Naive thymus-derived CD4-positive, alpha-beta T cell (primary cell): Measurements from ENCODE around the gene CPXM1. TPM values are rescaled to one million over a fixed set of nuclear protein-coding genes. Genes with fewer than 3 reads are reported as not detected.
A peak's percentile ranks its signal among the peaks of the same experiment; 100 is the strongest.

Source experiments
- ATAC-seq: fragments of 150-1000 bp; cut with Tn5 transposase; 2 replicates; pipeline ENCODE4 v1.10.0; 2021; ENCODE audit warnings: mild to moderate bottlenecking, moderate library complexity
- CTCF ChIA-PET: fragments of 350-600 bp; sonication (Branson Sonifier 250); formaldehyde crosslinking; loops from one replicate; lab custom pipeline; 2021; ENCODE audit warnings: antibody characterized with exemption; lab: Charles Lee
- POLR2A ChIA-PET: fragments of 350-600 bp; sonication (Branson Sonifier 250); formaldehyde crosslinking; loops from one replicate; lab custom pipeline; 2021; ENCODE audit warnings: antibody characterized with exemption, inconsistent platforms; lab: Charles Lee
- DNase-seq, 9 donors: peaks; one replicate each; pipeline versions ENCODE4 v3.0.0 to v3.0.0-alpha.2; 2020 to 2022; ENCODE audit warnings: mixed read lengths in 1 of 9
- H3K27ac ChIP-seq: one replicate; pipeline ENCODE4 v1.7.0; 2013; ENCODE audit warnings: mild to moderate bottlenecking, low read depth, low read length, moderate library complexity
- H3K27me3 ChIP-seq, 2 donors: one replicate each; pipeline ENCODE4 v1.7.0; 2013; ENCODE audit warnings: low read length in 2 of 2, mild to moderate bottlenecking in 2 of 2, moderate library complexity in 2 of 2; ENCODE audit not compliant: control insufficient read depth in 2 of 2, insufficient read depth in 2 of 2
- H3K36me3 ChIP-seq, 3 experiments: 1 replicate in 2 of 3; 2 replicates in 1 of 3; pipeline ENCODE4 v1.7.0; 2013; ENCODE audit warnings: low read length in 3 of 3, mild to moderate bottlenecking in 3 of 3, moderate library complexity in 1 of 3; ENCODE audit not compliant: insufficient read depth in 3 of 3, control insufficient read depth in 2 of 3
- H3K4me1 ChIP-seq, 2 donors: one replicate each; pipeline ENCODE4 v1.7.0; 2013; ENCODE audit warnings: low read length in 2 of 2, mild to moderate bottlenecking in 2 of 2, moderate library complexity in 1 of 2; ENCODE audit not compliant: control insufficient read depth in 2 of 2, insufficient read depth in 2 of 2
- H3K4me3 ChIP-seq: 2 replicates; pipeline ENCODE4 v1.7.0; 2013; ENCODE audit warnings: mild to moderate bottlenecking, low read length
- H3K9me3 ChIP-seq, 3 experiments: 1 replicate in 2 of 3; 2 replicates in 1 of 3; pipeline ENCODE4 v1.7.0; 2013; ENCODE audit warnings: low read length in 3 of 3; ENCODE audit not compliant: control insufficient read depth in 2 of 3
- H3K27ac Mint-ChIP-seq, 9 donors: one replicate each; pipeline ENCODE4 v1.8.0; 2020 to 2022; ENCODE audit warnings: mixed read lengths in 9 of 9, mild to moderate bottlenecking in 8 of 9, moderate library complexity in 5 of 9, inconsistent platforms in 2 of 9
- H3K27me3 Mint-ChIP-seq, 5 donors: one replicate each; pipeline ENCODE4 v1.8.0; 2021 to 2022; ENCODE audit warnings: mixed read lengths in 5 of 5, mild to moderate bottlenecking in 1 of 5
- H3K36me3 Mint-ChIP-seq, 5 donors: one replicate each; pipeline ENCODE4 v1.8.0; 2020 to 2022; ENCODE audit warnings: mixed read lengths in 5 of 5, mild to moderate bottlenecking in 3 of 5, inconsistent platforms in 1 of 5
- H3K4me1 Mint-ChIP-seq, 7 donors: one replicate each; pipeline ENCODE4 v1.8.0; 2020 to 2022; ENCODE audit warnings: mixed read lengths in 7 of 7, mild to moderate bottlenecking in 3 of 7, inconsistent platforms in 1 of 7
- H3K4me3 Mint-ChIP-seq, 10 donors: one replicate each; pipeline ENCODE4 v1.8.0; 2020 to 2022; ENCODE audit warnings: mild to moderate bottlenecking in 10 of 10, mixed read lengths in 10 of 10, moderate library complexity in 6 of 10, inconsistent platforms in 2 of 10
- H3K9me3 Mint-ChIP-seq, 11 donors: one replicate each; pipeline ENCODE4 v1.8.0; 2020 to 2022; ENCODE audit warnings: mixed read lengths in 11 of 11, mild to moderate bottlenecking in 4 of 11, inconsistent platforms in 1 of 11, moderate library complexity in 1 of 11
- intact Hi-C, 2 donors: fragments of 100-400 bp; cut with micrococcal nuclease; formaldehyde crosslinking; loops; one replicate each; pipeline ENCODE4 v1.15.1; 2023
- polyA plus RNA-seq, 2 donors: library from polyadenylated mRNA; unstranded; fragments of 300-500 nt; fragmentation: Illumina TruSeq; gene quantifications; one replicate each; pipeline ENCODE4 v1.2.3, GENCODE V29; 2021
- total RNA-seq, 6 experiments: library from RNA in 5 of 6; stranded (reverse) in 5 of 6; gene quantifications; 1 replicate in 5 of 6; 2 replicates in 1 of 6; pipeline ENCODE4 v1.2.3 and lab custom pipeline; 2021 to 2026

Gene CPXM1
- total and polyA plus RNA-seq, 7 experiments from 2014 or later: 0.12 to 1.8 (median 0.31) TPM; not detected in 1

DNA sequence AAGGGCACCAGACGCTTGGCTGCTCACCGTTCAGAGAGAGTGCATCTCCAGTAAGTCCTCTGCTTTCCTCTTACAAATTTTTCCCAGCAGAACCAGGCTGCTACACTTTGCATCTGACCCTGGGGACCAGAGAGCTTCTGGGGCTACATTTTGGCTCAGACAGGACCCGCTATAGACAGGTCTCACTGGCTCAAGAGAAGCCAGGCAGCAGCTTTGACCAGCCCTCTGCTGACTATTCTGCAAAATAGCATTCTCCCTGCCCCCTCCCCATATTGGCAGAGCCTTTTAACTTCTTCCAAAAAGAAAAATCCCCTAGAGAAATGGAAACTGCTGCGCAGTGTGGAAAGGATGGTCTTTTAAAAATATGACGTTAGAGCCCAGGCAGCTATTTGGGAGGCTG is 37.2 kb downstream of the CPXM1 start:
- CTCF ChIA-PET: interaction anchor here (1.2 to 1.6 kb wide), 2 partner anchors 10 to 221 kb away, joined by 3 to 5 read pairs; no protein-coding TSS in a partner anchor
- intact Hi-C loops: no loop called here
- no peak overlapping the region for H3K27ac Mint-ChIP-seq

DNA sequence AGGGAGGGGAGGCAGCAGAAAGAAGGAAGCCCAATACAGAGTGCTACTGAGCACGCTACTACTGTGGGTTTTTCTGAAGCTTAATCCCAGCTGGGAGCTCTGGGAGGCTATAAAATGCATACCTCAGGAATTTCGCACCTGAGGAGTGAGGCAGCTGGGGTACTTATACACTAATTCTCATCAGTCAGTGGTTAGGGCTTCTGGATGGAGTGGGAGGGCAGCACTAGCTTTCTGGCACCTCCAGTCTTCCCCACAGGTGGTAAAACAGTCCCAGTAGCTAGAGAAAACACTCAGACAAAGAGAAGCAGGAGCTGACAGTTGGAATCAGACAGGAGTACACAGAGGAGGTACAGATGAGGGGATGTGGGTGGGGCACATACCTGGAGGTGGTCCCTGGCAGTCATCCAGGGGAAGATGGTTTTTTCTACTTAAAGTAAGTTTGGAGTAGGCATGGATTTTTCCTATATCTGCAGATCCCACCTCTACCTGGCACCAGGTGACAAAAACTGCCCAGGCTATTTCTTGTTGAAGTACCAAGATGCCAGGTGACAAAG is 37.8 kb downstream of the CPXM1 start:
- no peak overlapping the region for H3K27ac Mint-ChIP-seq
- intact Hi-C loops: no loop called here
- DNase-seq: no peak
- Histone ChIP-seq H3K27me3 (no peaks in the 10 kb centered on the region), H3K36me3 (no peaks in the 10 kb centered on the region), H3K27ac (no peak overlapping the region), H3K4me1 (no peaks in the 10 kb centered on the region), H3K9me3 (no peaks in the 10 kb centered on the region), H3K4me3 (no peak overlapping the region)
- peaks cover 0 to 14% (median 9%) of the 10 kb centered on the region in 5 donors for H3K27me3 Mint-ChIP-seq
- ChIA-PET CTCF (interaction anchor here (1.2 to 1.6 kb wide), 2 partner anchors 10 to 222 kb away, joined by 3 to 5 read pairs; no protein-coding TSS in a partner anchor), POLR2A (no interaction called here)
- H3K36me3 Mint-ChIP-seq: no peaks in the 10 kb centered on the region
- H3K9me3 Mint-ChIP-seq: no peaks in the 10 kb centered on the region
- H3K4me1 Mint-ChIP-seq: no peaks in the 10 kb centered on the region
- ATAC-seq: no peak
- H3K4me3 Mint-ChIP-seq: no peak overlapping the region

More for the DNA sequence above, 37.2 kb downstream of the CPXM1 start:
- Histone ChIP-seq H3K27me3 (no peaks in the 10 kb centered on the region), H3K9me3 (no peaks in the 10 kb centered on the region), H3K4me1 (no peaks in the 10 kb centered on the region), H3K27ac (no peak overlapping the region), H3K4me3 (no peak overlapping the region), H3K36me3 (no peaks in the 10 kb centered on the region)
- no peak for ATAC-seq
- Mint-ChIP-seq H3K27me3 (peaks cover 0 to 16% (median 11%) of the 10 kb centered on the region in 5 donors), H3K9me3 (no peaks in the 10 kb centered on the region), H3K4me3 (no peak overlapping the region), H3K4me1 (no peaks in the 10 kb centered on the region), H3K36me3 (no peaks in the 10 kb centered on the region)
- POLR2A ChIA-PET: no interaction called here
- no peak for DNase-seq

DNA sequence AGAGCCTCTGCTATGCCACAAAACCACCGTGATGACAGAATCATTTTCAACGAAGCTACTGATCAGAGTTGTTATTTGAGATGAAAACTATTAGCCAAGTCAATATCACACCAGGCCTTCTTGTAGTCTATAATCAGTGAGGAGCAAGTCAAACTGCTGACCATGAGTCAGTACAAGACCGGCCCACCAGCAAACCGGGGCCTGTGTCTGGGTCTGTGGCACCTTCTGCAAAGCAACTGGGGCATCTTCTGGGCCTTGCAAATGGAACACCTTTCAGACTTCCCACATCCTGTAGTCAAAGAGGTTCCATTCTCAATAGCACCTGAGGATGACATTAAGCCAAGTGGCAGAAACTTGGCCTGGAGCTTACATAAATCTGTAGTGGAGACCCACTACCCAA is 38.5 kb downstream of the CPXM1 start:
- no peak for ATAC-seq
- Histone ChIP-seq H3K9me3 (no peaks in the 10 kb centered on the region), H3K27me3 (no peaks in the 10 kb centered on the region), H3K4me3 (no peak overlapping the region), H3K4me1 (no peaks in the 10 kb centered on the region), H3K27ac (no peak overlapping the region), H3K36me3 (no peaks in the 10 kb centered on the region)
- no peak overlapping the region for H3K27ac Mint-ChIP-seq
- H3K36me3 Mint-ChIP-seq: no peaks in the 10 kb centered on the region
- CTCF ChIA-PET: interaction anchor here (1.6 kb wide), 1 partner anchor 9 kb away, joined by 5 read pairs; no protein-coding TSS in a partner anchor
- POLR2A ChIA-PET: no interaction called here
- H3K27me3 Mint-ChIP-seq: peaks cover under 1 to 8% (median 6%) of the 10 kb centered on the region in 5 donors
- H3K9me3 Mint-ChIP-seq: no peaks in the 10 kb centered on the region
- intact Hi-C loops: no loop called here
- H3K4me1 Mint-ChIP-seq: peaks cover 0 to under 1% (median 0%) of the 10 kb centered on the region in 7 donors
- H3K4me3 Mint-ChIP-seq: no peak overlapping the region
- DNase-seq: no peak

DNA sequence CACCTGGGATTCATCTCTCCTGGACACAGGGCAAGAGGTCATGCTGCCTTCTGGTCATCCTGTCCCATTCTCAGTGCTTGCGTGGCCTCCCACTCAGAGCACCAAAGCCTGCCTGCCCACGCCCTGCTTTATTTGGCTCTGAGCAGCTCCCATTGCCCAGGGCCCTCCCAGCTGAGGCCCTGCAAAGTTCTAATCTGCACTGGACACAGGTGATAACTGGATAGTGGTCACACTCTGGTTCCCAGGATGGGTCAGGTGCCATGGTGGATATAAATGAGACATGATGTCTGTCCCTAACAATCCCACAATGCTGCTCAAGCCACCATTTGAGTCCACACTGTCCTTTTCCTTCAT is 39.5 kb downstream of the CPXM1 start:
- DNase-seq (no peak), ATAC-seq (no peak)
- Histone ChIP-seq H3K9me3 (no peaks in the 10 kb centered on the region), H3K27ac (no peak overlapping the region), H3K36me3 (no peaks in the 10 kb centered on the region), H3K4me1 (no peaks in the 10 kb centered on the region), H3K4me3 (no peak overlapping the region), H3K27me3 (no peaks in the 10 kb centered on the region)
- Mint-ChIP-seq H3K4me1 (peaks cover 0 to 6% (median 0%) of the 10 kb centered on the region in 7 donors), H3K9me3 (no peaks in the 10 kb centered on the region), H3K36me3 (no peaks in the 10 kb centered on the region), H3K27ac (no peak overlapping the region), H3K27me3 (peaks cover 4 to 15% (median 12%) of the 10 kb centered on the region in 5 donors), H3K4me3 (no peak overlapping the region)
- ChIA-PET CTCF (no interaction called here), POLR2A (no interaction called here)
- intact Hi-C loops: no loop called here

DNA sequence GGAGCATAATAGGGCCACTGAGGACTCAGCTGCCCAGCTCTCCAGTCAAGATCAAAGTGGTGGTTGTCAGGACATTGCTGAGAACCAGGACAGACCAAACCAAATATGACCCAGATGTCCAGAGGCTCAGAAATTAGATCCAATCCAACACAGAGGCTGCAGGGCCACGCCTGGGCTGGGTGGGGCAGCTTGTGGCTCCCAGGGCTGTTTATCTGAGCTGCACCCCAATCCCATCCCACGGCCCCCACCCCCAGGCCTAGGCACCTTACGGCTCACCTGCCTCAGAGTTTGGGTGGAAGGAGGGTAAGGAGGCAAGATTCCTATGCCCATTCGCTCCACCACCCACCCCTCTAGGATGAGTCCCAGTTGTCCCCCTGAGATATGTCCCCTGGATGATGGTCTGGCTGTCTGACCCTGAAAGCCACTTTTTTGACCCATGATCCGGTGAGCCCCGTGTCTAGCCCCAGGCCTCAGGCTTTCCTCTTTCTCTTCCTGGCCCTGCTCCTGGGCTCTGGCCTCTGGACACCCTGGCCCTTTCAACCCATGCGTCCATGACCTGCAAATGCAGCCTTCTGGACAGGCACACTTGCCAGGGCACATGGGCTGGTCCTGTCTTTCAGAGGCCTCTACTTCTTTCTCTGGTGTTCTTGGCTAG is 40.0 kb downstream of the CPXM1 start:
- Histone ChIP-seq H3K4me3 (no peak overlapping the region), H3K27me3 (no peaks in the 10 kb centered on the region), H3K27ac (no peak overlapping the region), H3K4me1 (no peaks in the 10 kb centered on the region), H3K36me3 (no peaks in the 10 kb centered on the region), H3K9me3 (no peaks in the 10 kb centered on the region)
- ChIA-PET CTCF (no interaction called here), POLR2A (no interaction called here)
- Mint-ChIP-seq H3K4me1 (peaks cover 0 to 6% (median 0%) of the 10 kb centered on the region in 7 donors), H3K36me3 (no peaks in the 10 kb centered on the region), H3K27me3 (peaks cover 5 to 15% (median 12%) of the 10 kb centered on the region in 5 donors), H3K27ac (peak overlapping the region in 1 of 9 donors; percentile 72), H3K4me3 (no peak overlapping the region), H3K9me3 (no peaks in the 10 kb centered on the region)
- intact Hi-C loops: no loop called here
- DNase-seq: no peak
- ATAC-seq: no peak

DNA sequence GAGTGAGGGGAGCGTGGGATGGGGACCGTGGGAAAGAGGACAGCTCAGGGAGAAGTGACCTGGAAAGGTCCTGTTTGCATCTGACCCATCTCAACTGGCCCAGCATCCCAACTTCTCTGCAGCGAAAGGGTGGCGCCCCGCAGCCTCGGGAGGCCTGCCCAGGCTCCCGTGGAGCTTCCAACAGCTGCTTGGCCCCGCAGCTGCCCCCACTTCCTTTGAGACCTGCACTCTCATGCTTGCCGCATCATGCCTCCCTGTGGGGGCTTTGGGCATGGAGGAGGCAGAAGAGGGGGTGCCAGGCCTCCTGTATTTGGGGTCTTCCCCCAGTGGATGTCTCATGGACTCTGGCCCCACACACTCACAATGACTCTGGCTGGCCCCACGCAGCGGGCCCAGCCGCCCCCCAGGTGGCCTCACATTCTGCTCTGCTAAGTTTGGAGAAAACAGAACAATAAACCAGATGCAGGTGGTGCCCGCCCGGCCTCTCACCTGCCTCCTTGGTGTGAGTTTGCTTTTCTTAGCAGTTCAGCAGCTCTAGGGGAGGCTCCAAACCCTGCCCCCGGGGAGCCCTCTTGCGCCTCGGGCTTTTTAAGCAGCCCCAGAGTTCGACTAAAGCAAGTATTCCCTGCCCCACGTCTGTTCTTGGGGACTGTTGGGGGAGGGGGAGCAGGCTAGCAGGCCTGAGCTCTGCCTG is 40.7 kb downstream of the CPXM1 start:
- intact Hi-C loops: loop anchor here in 1 of 2 donors (5.0 kb wide), 1 partner anchor 243 kb away; no protein-coding TSS in a partner anchor
- Histone ChIP-seq H3K4me1 (no peaks in the 10 kb centered on the region), H3K27me3 (no peaks in the 10 kb centered on the region), H3K36me3 (no peaks in the 10 kb centered on the region), H3K27ac (no peak overlapping the region), H3K4me3 (no peak overlapping the region), H3K9me3 (no peaks in the 10 kb centered on the region)
- no peak for DNase-seq
- H3K4me1 Mint-ChIP-seq: peaks cover 0 to 6% (median 0%) of the 10 kb centered on the region in 7 donors
- no peak overlapping the region for H3K27ac Mint-ChIP-seq
- no peaks in the 10 kb centered on the region for H3K36me3 Mint-ChIP-seq
- POLR2A ChIA-PET: interaction anchor here (0.6 kb wide), 1 partner anchor 37 kb away, joined by 3 read pairs; no protein-coding TSS in a partner anchor
- ATAC-seq: no peak
- H3K27me3 Mint-ChIP-seq: peaks cover 6 to 15% (median 12%) of the 10 kb centered on the region in 5 donors
- CTCF ChIA-PET: no interaction called here
- H3K4me3 Mint-ChIP-seq: no peak overlapping the region
- no peaks in the 10 kb centered on the region for H3K9me3 Mint-ChIP-seq
